GM12891 (cell line): ENCODE measurements around the gene COQ6.

Source experiments
- POLR2A ChIP-seq: IDR thresholded peaks from 2 replicates; pipeline ENCODE4 v1.6.1; 2011; ENCODE audit warnings: low read depth, low read length, control low read depth
- POLR2AphosphoS5 ChIP-seq: IDR thresholded peaks from 2 replicates; pipeline ENCODE4 v1.6.1; 2011; ENCODE audit warnings: low read depth, low read length, control low read depth
- TAF1 ChIP-seq: IDR thresholded peaks from 2 replicates; pipeline ENCODE4 v1.6.1; 2011; ENCODE audit warnings: low read depth, low read length, control low read depth

- TF ChIP-seq POLR2A (no peak), TAF1 (no peak), POLR2AphosphoS5 (no peak)
Observed at GRCh38 chr14:73937012-73937411, 13.1 kb upstream of the COQ6 start.
